WERI-Rb-1 (cell line): ENCODE data around the gene DAAM1.

Source experiments
- DNase-seq: peaks from one replicate; pipeline ENCODE4 v3.0.0-alpha.2; 2020
- H3K27ac ChIP-seq: fragments of 250-450 bp; sonication (Bioruptor Pico); 2 replicates; pipeline ENCODE4 v1.5.1; 2020; ENCODE audit warnings: mild to moderate bottlenecking, moderate library complexity
- H3K27me3 ChIP-seq: fragments of 250-450 bp; sonication (Bioruptor Pico); 2 replicates; pipeline ENCODE4 v1.5.1; 2021; ENCODE audit warnings: mild to moderate bottlenecking, low read depth, moderate library complexity; ENCODE audit not compliant: insufficient read depth, severe bottlenecking
- H3K36me3 ChIP-seq: fragments of 250-450 bp; sonication (Bioruptor Pico); 2 replicates; pipeline ENCODE4 v1.5.1; 2020; ENCODE audit warnings: mild to moderate bottlenecking, moderate library complexity
- H3K4me3 ChIP-seq: 2 replicates; pipeline ENCODE4 v1.5.1; 2011; ENCODE audit warnings: low read depth, mild to moderate bottlenecking, control low read depth, low read length
- H3K9me3 ChIP-seq: fragments of 250-450 bp; sonication (Bioruptor Pico); 2 replicates; pipeline ENCODE4 v1.5.1; 2021; ENCODE audit warnings: mild to moderate bottlenecking, moderate library complexity; ENCODE audit not compliant: severe bottlenecking
- CTCF ChIP-seq: IDR thresholded peaks from 2 replicates; pipeline ENCODE4 v1.5.1; 2011; ENCODE audit warnings: low read depth, mild to moderate bottlenecking, control low read depth, inconsistent platforms, low read length

Gene DAAM1

DNA sequence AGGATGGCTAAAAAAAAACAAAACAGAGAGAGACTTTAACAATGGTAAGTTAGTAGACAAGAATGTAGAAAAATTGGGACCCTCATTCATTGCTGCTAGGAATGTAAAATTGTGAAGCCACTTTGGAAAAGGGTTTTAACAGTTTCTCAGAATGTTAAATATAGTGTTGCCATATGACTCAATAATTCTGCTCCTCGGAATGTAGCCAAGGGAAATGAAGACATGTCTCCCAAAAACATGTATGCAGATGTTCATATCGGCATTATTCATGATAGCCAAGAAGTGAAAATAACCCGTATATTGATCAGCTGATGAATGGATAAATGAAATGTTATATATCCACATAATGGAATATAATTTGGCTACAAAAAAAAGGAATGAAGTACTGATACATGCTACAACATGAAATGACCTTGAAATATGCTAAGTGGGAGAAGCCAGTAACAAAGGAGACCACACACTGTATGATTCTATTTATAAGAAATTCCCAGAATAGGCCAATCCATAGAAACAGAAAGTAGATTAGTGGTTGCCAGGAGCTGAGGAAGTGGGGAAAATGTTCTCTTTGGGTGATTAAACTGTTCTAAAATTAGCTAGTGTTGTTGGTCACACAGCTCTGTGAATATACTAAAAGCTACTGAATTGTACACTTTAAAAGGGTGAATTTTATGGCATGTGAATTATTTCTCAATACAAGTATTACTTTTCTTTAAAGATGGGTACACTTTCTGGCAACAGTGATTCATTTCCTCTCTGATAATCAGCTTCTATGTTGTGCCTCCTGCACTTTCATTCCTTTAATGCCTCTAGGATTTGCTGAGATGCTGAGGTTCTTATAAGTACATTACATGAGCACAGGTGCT is 132.5 kb downstream of the DAAM1 start:
- no peak for DNase-seq
- Histone ChIP-seq H3K27ac (no peak overlapping the region), H3K4me3 (no peak overlapping the region), H3K36me3 (peaks cover 35% of the 10 kb centered on the region), H3K9me3 (no peaks in the 10 kb centered on the region), H3K27me3 (no peaks in the 10 kb centered on the region)
- TF ChIP-seq CTCF: no peak

DNA sequence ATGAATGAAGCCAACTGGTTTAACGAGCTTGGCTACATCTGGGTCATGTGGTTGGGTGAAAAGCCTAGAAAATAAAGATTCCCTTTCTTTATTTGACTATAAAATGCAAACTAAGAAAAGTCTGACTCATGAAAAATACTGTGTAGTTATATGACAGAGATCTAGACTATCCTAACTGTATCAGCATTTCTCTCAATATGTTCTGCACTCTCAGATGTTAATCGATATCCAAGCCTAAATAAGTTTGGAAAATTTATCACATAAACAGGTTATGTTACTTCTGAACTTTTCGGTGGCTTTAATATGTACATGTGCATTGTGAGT is 133.1 kb downstream of the DAAM1 start:
- no peak overlapping the region for H3K4me3 ChIP-seq
- DNase-seq: no peak
- peaks cover 41% of the 10 kb centered on the region for H3K36me3 ChIP-seq
- H3K27ac ChIP-seq: no peak overlapping the region
- no peak for TF ChIP-seq CTCF
- no peaks in the 10 kb centered on the region for H3K9me3 ChIP-seq
- no peaks in the 10 kb centered on the region for H3K27me3 ChIP-seq

DNA sequence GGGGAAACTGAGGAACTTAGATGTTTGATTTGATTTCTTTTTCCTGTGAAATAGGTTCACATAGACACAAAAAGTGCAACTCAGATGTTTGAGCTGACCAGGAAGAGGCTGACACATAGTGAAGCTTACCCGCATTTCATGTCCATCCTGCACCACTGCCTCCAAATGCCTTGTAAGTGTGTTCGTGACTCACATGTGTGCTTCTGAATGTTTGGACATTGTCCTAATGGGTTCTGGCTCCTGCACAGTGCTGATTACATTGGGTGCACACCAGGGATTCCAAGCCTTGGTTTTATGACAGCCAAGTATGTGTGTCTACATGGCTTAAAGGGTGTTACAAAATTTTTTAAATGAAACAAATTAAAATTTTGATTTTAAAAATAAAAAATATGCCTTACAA is 137.4 kb downstream of the DAAM1 start:
- H3K27ac ChIP-seq: no peak overlapping the region
- no peak for DNase-seq

DNA sequence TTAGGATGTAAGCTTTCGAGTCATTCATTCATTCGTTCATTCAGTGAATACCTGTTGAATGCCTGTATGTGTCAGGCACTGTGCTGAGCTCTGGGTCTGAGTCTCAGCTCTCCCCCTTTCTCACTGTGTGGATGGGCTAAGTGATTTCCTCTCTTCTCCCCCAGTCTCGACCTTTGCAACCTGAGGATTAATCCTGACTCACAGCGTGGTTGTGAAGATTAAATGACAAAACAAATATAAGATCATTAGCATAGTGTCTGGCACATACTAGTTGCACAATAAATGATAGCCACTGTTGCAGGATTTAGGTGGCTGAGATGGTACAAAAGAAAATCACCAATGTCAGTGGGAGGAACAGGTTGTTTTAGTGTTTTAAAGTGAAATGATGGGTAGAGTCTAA is 140.0 kb downstream of the DAAM1 start:
- Histone ChIP-seq H3K27ac (no peak overlapping the region), H3K27me3 (no peaks in the 10 kb centered on the region), H3K9me3 (no peaks in the 10 kb centered on the region), H3K4me3 (no peak overlapping the region), H3K36me3 (peaks cover 77% of the 10 kb centered on the region)
- no peak for DNase-seq
- TF ChIP-seq CTCF: no peak

More for the DNA sequence above, 137.4 kb downstream of the DAAM1 start:
- Histone ChIP-seq H3K9me3 (no peaks in the 10 kb centered on the region), H3K36me3 (peaks cover 74% of the 10 kb centered on the region), H3K27me3 (no peaks in the 10 kb centered on the region), H3K4me3 (no peak overlapping the region)
- TF ChIP-seq CTCF: no peak

DNA sequence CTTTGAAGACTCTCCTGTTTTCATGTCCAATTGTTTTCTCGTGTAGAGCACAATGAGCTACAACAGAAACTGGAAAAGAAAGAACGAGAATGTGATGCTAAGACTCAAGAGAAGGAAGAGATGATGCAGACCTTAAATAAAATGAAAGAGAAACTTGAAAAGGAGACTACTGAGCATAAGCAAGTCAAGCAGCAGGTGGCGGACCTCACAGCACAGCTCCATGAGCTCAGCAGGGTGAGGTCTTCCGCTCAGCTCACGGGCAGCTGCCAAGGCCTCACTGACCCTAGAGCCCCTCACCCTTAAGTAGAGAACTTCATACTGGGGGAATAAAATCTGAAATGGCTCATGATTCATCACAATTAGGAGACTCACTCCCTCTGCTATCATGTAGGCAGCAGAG is 142.0 kb downstream of the DAAM1 start:
- no peaks in the 10 kb centered on the region for H3K9me3 ChIP-seq
- H3K4me3 ChIP-seq: no peak overlapping the region
- H3K27ac ChIP-seq: no peak overlapping the region
- H3K27me3 ChIP-seq: no peaks in the 10 kb centered on the region
- no peak for DNase-seq
- TF ChIP-seq CTCF: no peak
- H3K36me3 ChIP-seq: peaks cover 75% of the 10 kb centered on the region

DNA sequence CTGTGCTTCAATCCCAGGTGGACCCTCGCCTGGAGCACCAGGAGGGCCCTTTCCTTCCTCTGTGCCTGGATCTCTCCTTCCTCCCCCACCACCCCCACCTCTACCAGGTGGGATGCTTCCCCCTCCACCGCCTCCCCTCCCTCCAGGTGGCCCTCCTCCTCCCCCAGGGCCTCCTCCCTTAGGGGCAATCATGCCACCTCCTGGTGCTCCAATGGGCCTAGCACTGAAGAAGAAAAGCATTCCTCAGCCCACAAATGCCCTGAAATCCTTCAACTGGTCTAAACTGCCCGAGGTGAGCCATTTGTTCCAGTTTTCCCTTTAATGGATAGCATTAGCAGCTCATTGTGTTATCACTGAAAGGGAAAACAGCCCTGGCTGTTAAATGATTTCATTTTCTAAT is 142.8 kb downstream of the DAAM1 start:
- TF ChIP-seq CTCF: no peak
- no peaks in the 10 kb centered on the region for H3K27me3 ChIP-seq
- no peak overlapping the region for H3K4me3 ChIP-seq
- H3K36me3 ChIP-seq: peaks cover 70% of the 10 kb centered on the region
- no peak for DNase-seq
- H3K27ac ChIP-seq: no peak overlapping the region
- no peaks in the 10 kb centered on the region for H3K9me3 ChIP-seq
